Retinal pigment epithelial cell (primary cell): Measurements from ENCODE around the gene CABP1.

Source experiments
- DNase-seq: peaks from one replicate; pipeline ENCODE4 v3.0.0-alpha.2; 2010; ENCODE audit warnings: low read depth
- H3K4me3 ChIP-seq: 2 replicates; pipeline ENCODE4 v1.5.1; 2011; ENCODE audit warnings: mild to moderate bottlenecking, low read length, control low read depth, moderate library complexity
- TF ChIP-seq, protein P1 (sequence below): conservative IDR thresholded peaks from 2 replicates; pipeline ENCODE4 v1.5.1; 2011; ENCODE audit warnings: low read depth, low read length, control low read depth, inconsistent platforms

CABP1 gene

DNA sequence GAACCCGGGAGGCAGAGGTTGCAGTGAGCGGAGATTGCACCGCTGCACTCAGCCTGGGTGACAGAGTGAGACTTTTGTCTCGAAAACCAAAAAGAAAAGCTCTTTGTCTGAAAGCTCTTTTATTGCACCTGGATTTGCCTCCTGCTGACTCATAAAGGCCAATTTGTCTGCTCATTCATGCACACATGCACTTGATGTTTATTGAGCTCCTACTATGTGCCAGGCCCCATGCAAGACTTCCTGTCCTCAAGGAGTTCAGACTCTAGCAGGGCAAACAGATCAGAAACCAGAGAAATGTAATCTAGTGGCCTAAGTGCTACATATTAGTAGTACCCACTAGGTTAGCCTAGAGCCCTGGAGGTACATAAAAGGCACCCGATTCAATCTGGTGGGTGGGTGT is 30.2 kb downstream of the CABP1 start:
- H3K4me3 ChIP-seq, result no peak overlapping the region
- TF ChIP-seq, protein P1, sequence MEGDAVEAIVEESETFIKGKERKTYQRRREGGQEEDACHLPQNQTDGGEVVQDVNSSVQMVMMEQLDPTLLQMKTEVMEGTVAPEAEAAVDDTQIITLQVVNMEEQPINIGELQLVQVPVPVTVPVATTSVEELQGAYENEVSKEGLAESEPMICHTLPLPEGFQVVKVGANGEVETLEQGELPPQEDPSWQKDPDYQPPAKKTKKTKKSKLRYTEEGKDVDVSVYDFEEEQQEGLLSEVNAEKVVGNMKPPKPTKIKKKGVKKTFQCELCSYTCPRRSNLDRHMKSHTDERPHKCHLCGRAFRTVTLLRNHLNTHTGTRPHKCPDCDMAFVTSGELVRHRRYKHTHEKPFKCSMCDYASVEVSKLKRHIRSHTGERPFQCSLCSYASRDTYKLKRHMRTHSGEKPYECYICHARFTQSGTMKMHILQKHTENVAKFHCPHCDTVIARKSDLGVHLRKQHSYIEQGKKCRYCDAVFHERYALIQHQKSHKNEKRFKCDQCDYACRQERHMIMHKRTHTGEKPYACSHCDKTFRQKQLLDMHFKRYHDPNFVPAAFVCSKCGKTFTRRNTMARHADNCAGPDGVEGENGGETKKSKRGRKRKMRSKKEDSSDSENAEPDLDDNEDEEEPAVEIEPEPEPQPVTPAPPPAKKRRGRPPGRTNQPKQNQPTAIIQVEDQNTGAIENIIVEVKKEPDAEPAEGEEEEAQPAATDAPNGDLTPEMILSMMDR, result no peak
- DNase-seq, result no peak

- TF ChIP-seq, protein P1, result no peak
- no peak overlapping the region for H3K4me3 ChIP-seq
- DNase-seq, result no peak
Observed at GRCh38 chr12:120674097-120674636, 33.7 kb downstream of the CABP1 start.

- TF ChIP-seq, protein P1, result no peak
Observed at GRCh38 chr12:120677765-120678473, 37.5 kb downstream of the CABP1 start.

GRCh38 chr12:120678572-120678971 is 38.1 kb downstream of the CABP1 start:
- no peak overlapping the region for H3K4me3 ChIP-seq
- no peak for DNase-seq
- TF ChIP-seq, protein P1, result no peak

More at GRCh38 chr12:120677765-120678473, 37.5 kb downstream of the CABP1 start:
- no peak overlapping the region for H3K4me3 ChIP-seq
- DNase-seq, result no peak

DNA sequence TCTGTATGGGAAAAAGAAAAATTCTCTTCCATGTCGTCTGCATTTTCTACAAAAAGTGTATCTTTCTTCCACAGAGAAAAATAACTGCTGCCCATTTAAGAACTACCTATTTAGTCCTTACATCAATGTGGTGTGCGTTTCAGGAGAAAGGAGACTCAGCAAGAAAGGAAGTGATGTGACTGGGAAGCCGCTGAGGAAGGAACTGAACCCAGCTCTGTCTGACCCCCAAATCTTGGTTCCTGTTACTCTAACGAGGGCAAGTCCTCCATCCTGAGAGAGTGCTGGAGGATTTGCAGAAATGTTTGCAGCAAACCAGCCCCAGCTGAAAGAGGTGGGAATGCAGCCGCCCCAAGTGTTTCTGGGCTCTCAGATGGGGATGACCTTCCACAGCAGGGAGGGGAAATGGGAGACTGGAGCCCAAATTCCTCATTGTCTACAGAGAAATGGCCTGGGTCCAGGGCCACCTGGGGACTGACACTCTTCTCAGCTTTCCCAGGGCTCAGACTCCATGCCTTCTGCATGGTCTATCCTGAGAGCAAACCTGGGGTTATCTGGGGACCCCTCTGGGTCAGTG is 39.8 kb downstream of the CABP1 start:
- H3K4me3 ChIP-seq, result no peak overlapping the region
- DNase-seq, result no peak
- TF ChIP-seq, protein P1, result no peak

GRCh38 chr12:120684523-120684932 is 44.1 kb downstream of the CABP1 start:
- no peak overlapping the region for H3K4me3 ChIP-seq
- TF ChIP-seq, protein P1, result no peak
- no peak for DNase-seq

GRCh38 chr12:120685522-120685921 is 45.1 kb downstream of the CABP1 start:
- TF ChIP-seq, protein P1, result no peak
- DNase-seq, result no peak
- H3K4me3 ChIP-seq, result peak overlapping the region; percentile 89
